HCT116 (cell line): ENCODE measurements around the gene IQSEC3. TPM values are rescaled to one million over a fixed set of nuclear protein-coding genes. Genes with fewer than 3 reads are reported as not detected.
"Not testable (repeated sequence)": the region's sequence is repeated elsewhere in the genome, so short reads cannot be mapped to it uniquely, and the experiment has no call there.

Experiments
- ATAC-seq: fragments of 200-7000 bp; cut with Tn5 transposase; 2 replicates; pipeline ENCODE4 v1.9.1; 2020; ENCODE audit warnings: mild to moderate bottlenecking, moderate library complexity
- BruUV-seq: library from RNA; stranded (reverse); fragments of 400-500 nt; replicated peaks from 2 replicates; lab custom pipeline; 2021; lab: Mats Ljungman, UMichigan
- CTCF ChIA-PET: fragments of 300-600 bp; sonication (Branson Sonifier 250); formaldehyde crosslinking; loops from one replicate; lab custom pipeline; 2021; ENCODE audit warnings: antibody characterized with exemption; lab: Charles Lee
- POLR2A ChIA-PET: fragments of 300-600, 350-600 bp; sonication (Branson Sonifier 250); formaldehyde crosslinking; loops from one replicate; lab custom pipeline; 2021; ENCODE audit warnings: antibody characterized with exemption; lab: Charles Lee
- RAD21 ChIA-PET, 2 experiments: fragments of 300-600 bp; sonication (Branson Sonifier 250); formaldehyde crosslinking; loops; one replicate each; lab custom pipeline; 2023; ENCODE audit warnings: low total read pairs in 2 of 2; ENCODE audit not compliant: uncharacterized antibody in 2 of 2, unreplicated experiment in 2 of 2, low non-redundant PET in 1 of 2; lab: Charles Lee
- DNase-seq: peaks from one replicate; pipeline ENCODE4 v3.0.0-alpha.2; 2010; ENCODE audit warnings: low read depth, low spot score
- H2AFZ ChIP-seq: fragments of 200-600 bp; shearing (Covaris generic), sonication (generic); 2 replicates; pipeline ENCODE4 v1.6.1; 2017; ENCODE audit warnings: low read depth, mixed run types, mixed read lengths, antibody characterized with exemption, low read length; ENCODE audit not compliant: poor library complexity, severe bottlenecking
- H3K27ac ChIP-seq: 2 replicates; pipeline ENCODE4 v1.5.1; 2012; ENCODE audit warnings: low read depth, low read length
- H3K27me3 ChIP-seq: fragments of 200-600 bp; sonication (generic); 2 replicates; pipeline ENCODE4 v1.6.1; 2016; ENCODE audit warnings: mixed run types, low read length, mixed read lengths; ENCODE audit not compliant: insufficient read depth
- H3K36me3 ChIP-seq, 2 experiments: fragments of 200-500 bp in 1 of 2; fragments of 200-600 bp in 1 of 2; sonication (Bioruptor generic) in 1 of 2; sonication (generic) in 1 of 2; 2 replicates each; pipeline versions ENCODE4 v1.5.1 to v1.6.1; 2014 to 2016; ENCODE audit warnings: low read length in 2 of 2, inconsistent platforms in 1 of 2, mixed read lengths in 1 of 2, mixed run types in 1 of 2; ENCODE audit not compliant: insufficient read depth in 2 of 2, control insufficient read depth in 1 of 2
- H3K4me1 ChIP-seq, 2 experiments: fragments of 200-600 bp in 1 of 2; sonication (generic) in 1 of 2; 2 replicates each; pipeline versions ENCODE4 v1.5.1 to v1.6.1; 2012 to 2017; ENCODE audit warnings: low read length in 2 of 2, inconsistent platforms in 1 of 2, mild to moderate bottlenecking in 1 of 2, mixed read lengths in 1 of 2, mixed run types in 1 of 2, moderate library complexity in 1 of 2; ENCODE audit not compliant: insufficient read depth in 2 of 2, control insufficient read depth in 1 of 2
- H3K4me2 ChIP-seq: fragments of 200-600 bp; sonication (generic); 2 replicates; pipeline ENCODE4 v1.6.1; 2017; ENCODE audit warnings: mixed run types, low read length, mixed read lengths
- H3K4me3 ChIP-seq, 2 experiments: fragments of 200-600 bp in 1 of 2; sonication (generic) in 1 of 2; replicated peaks in 1 of 2; 2 replicates each; pipeline ENCODE4 v1.5.1; 2011 to 2016; ENCODE audit warnings: low read length in 2 of 2, control low read depth in 1 of 2, low read depth in 1 of 2, mild to moderate bottlenecking in 1 of 2, mixed read lengths in 1 of 2, mixed run types in 1 of 2
- H3K79me2 ChIP-seq: fragments of 200-600 bp; sonication (generic); 2 replicates; pipeline ENCODE4 v1.6.1; 2017; ENCODE audit warnings: mild to moderate bottlenecking, mixed run types, low read length, moderate library complexity, mixed read lengths; ENCODE audit not compliant: insufficient read depth
- H3K9ac ChIP-seq: fragments of 200-600 bp; sonication (generic); 2 replicates; pipeline ENCODE4 v1.6.1; 2016; ENCODE audit warnings: low read length, mixed read lengths
- H3K9me2 ChIP-seq: fragments of 200-600 bp; sonication (generic), shearing (Covaris generic); 2 replicates; pipeline ENCODE4 v1.6.1; 2017; ENCODE audit warnings: mixed run types, mild to moderate bottlenecking, moderate library complexity; ENCODE audit not compliant: insufficient read depth
- H3K9me3 ChIP-seq, 2 experiments: fragments of 200-500 bp in 1 of 2; fragments of 200-600 bp in 1 of 2; sonication (Bioruptor generic) in 1 of 2; sonication (generic) in 1 of 2; 2 replicates each; pipeline ENCODE4 v1.6.1; 2014 to 2017; ENCODE audit warnings: low read length in 2 of 2, mixed read lengths in 2 of 2, inconsistent platforms in 1 of 2, low read depth in 1 of 2, mild to moderate bottlenecking in 1 of 2, mixed run types in 1 of 2, moderate library complexity in 1 of 2; ENCODE audit not compliant: control insufficient read depth in 1 of 2, insufficient read depth in 1 of 2
- H4K20me1 ChIP-seq: fragments of 200-600 bp; sonication (generic), shearing (Covaris generic); 2 replicates; pipeline ENCODE4 v1.6.1; 2017; ENCODE audit warnings: mixed run types, mild to moderate bottlenecking, moderate library complexity; ENCODE audit not compliant: insufficient read depth
- CEBPB ChIP-seq: IDR thresholded peaks from 2 replicates; pipeline ENCODE4 v1.6.1; 2012; ENCODE audit warnings: low read depth
- POLR2AphosphoS5 ChIP-seq: IDR thresholded peaks from 2 replicates; pipeline ENCODE4 v1.6.1; 2011; ENCODE audit warnings: mild to moderate bottlenecking, low read depth, low read length, moderate library complexity
- REST ChIP-seq: IDR thresholded peaks from 2 replicates; pipeline ENCODE4 v1.6.1; 2012; ENCODE audit warnings: low read depth
- intact Hi-C: fragments of 100-400 bp; cut with micrococcal nuclease; formaldehyde crosslinking; loops from 2 replicates; pipeline ENCODE4 v1.10.0; 2022
- total RNA-seq: library from RNA; stranded (reverse); gene quantifications from one replicate; pipeline ENCODE4 v1.2.1, GENCODE V29; 2021; ENCODE audit not compliant: unreplicated experiment

Gene IQSEC3
- total RNA-seq, 1 experiment from 2014 or later = not detected

GRCh38 chr12:52902-53734 is 13.4 kb upstream of the IQSEC3 start:
- H3K79me2 ChIP-seq, ATAC-seq, H2AFZ ChIP-seq, H3K4me3 ChIP-seq, H3K9ac ChIP-seq, H3K9me2 ChIP-seq, BruUV-seq, DNase-seq, H3K27ac ChIP-seq, H3K36me3 ChIP-seq, H3K4me2 ChIP-seq, CTCF ChIA-PET, H3K4me1 ChIP-seq, H4K20me1 ChIP-seq, H3K9me3 ChIP-seq, RAD21 ChIA-PET, intact Hi-C loops, POLR2A ChIA-PET: not testable (repeated sequence)
- H3K27me3 ChIP-seq = peaks cover 59% of the 10 kb centered on the region

- ChIA-PET POLR2A (no interaction called here), RAD21 (no interaction called here), CTCF (no interaction called here)
- intact Hi-C loops = no loop called here
- DNase-seq = no peak
- Histone ChIP-seq H4K20me1 (no peaks in the 10 kb centered on the region), H3K4me2 (no peak overlapping the region), H3K9me2 (no peaks in the 10 kb centered on the region), H3K4me1 (no peaks in the 10 kb centered on the region), H3K27ac (no peak overlapping the region), H3K79me2 (no peaks in the 10 kb centered on the region), H3K9ac (no peak overlapping the region), H3K4me3 (no peak overlapping the region), H2AFZ (no peak overlapping the region), H3K36me3 (no peaks in the 10 kb centered on the region), H3K9me3 (no peaks in the 10 kb centered on the region), H3K27me3 (peaks cover 64% of the 10 kb centered on the region)
- no TSS peak for BruUV-seq
- TF ChIP-seq POLR2AphosphoS5 = no peak
- no peak for TF ChIP-seq REST
- TF ChIP-seq CEBPB = no peak
- ATAC-seq = 0 out of 2 replicates have a peak, but pooled peaks have one; percentile 15
These were observed 12.5 kb upstream of the IQSEC3 start for GRCh38 chr12:53735-54730.
